Activated CD4-positive, alpha-beta T cell treated with anti-CD3 and anti-CD28 coated beads, Interleukin-2, amount 50 U/mL, for 1 hour (primary cell): ENCODE data around the gene CUL2.
"Not testable (repeated sequence)": the region's sequence is repeated elsewhere in the genome, so short reads cannot be mapped to it uniquely, and the experiment has no call there.

Source experiments
- DNase-seq: peaks from one replicate; pipeline ENCODE4 v3.0.0-alpha.2; 2020

Gene CUL2

GRCh38 chr10:35017608-35018007, 72.5 kb downstream of the CUL2 start:
- no peak for DNase-seq

- no peak for DNase-seq
These were observed 74.2 kb downstream of the CUL2 start for GRCh38 chr10:35015843-35016408.

GRCh38 chr10:35012781-35013180, 77.4 kb downstream of the CUL2 start:
- no peak for DNase-seq

GRCh38 chr10:35011771-35012191, 78.4 kb downstream of the CUL2 start:
- DNase-seq: peak; percentile 13

- no peak for DNase-seq
These were observed 82.3 kb downstream of the CUL2 start for GRCh38 chr10:35007858-35008301.

GRCh38 chr10:35006836-35007235, 83.3 kb downstream of the CUL2 start:
- DNase-seq: no peak

- DNase-seq: no peak
These were observed 84.3 kb downstream of the CUL2 start for GRCh38 chr10:35005868-35006267.

GRCh38 chr10:35004651-35005050, 85.5 kb downstream of the CUL2 start:
- DNase-seq: no peak

GRCh38 chr10:35003906-35004305, 86.2 kb downstream of the CUL2 start:
- no peak for DNase-seq

- no peak for DNase-seq
These were observed 89.2 kb downstream of the CUL2 start for GRCh38 chr10:35000936-35001335.

GRCh38 chr10:34999532-34999931, 90.6 kb downstream of the CUL2 start:
- DNase-seq: no peak

- DNase-seq: no peak
These were observed 91.2 kb downstream of the CUL2 start for GRCh38 chr10:34998940-34999339.

GRCh38 chr10:34996843-34997242, 93.3 kb downstream of the CUL2 start:
- DNase-seq: no peak

- DNase-seq: no peak
These were observed 94.2 kb downstream of the CUL2 start for GRCh38 chr10:34995925-34996324.

GRCh38 chr10:34994565-34995142, 95.5 kb downstream of the CUL2 start:
- DNase-seq: peak; percentile 30

- no peak for DNase-seq
These were observed 96.4 kb downstream of the CUL2 start for GRCh38 chr10:34993782-34994181.

GRCh38 chr10:34991117-34991516, 99.0 kb downstream of the CUL2 start:
- DNase-seq: not testable (repeated sequence)

GRCh38 chr10:34988397-34989067, 101.6 kb downstream of the CUL2 start:
- no peak for DNase-seq

GRCh38 chr10:34985823-34986222, 104.3 kb downstream of the CUL2 start:
- no peak for DNase-seq

- DNase-seq: no peak
These were observed 105.0 kb downstream of the CUL2 start for GRCh38 chr10:34985146-34985545.

GRCh38 chr10:34981844-34982243, 108.3 kb downstream of the CUL2 start:
- DNase-seq: no peak

GRCh38 chr10:34979938-34980337, 110.2 kb downstream of the CUL2 start:
- no peak for DNase-seq

GRCh38 chr10:34978080-34978479, 112.1 kb downstream of the CUL2 start:
- no peak for DNase-seq

GRCh38 chr10:34976380-34976910, 113.7 kb downstream of the CUL2 start:
- DNase-seq: not testable (repeated sequence)
